ENCODE results near the gene PF4V1. TPM values are rescaled to one million over a fixed set of nuclear protein-coding genes. Genes with fewer than 3 reads are reported as not detected.

PF4V1 gene
- total and polyA plus RNA-seq, 5 donors from 2014 or later, result 3.0 TPM; not detected in 4

- H3K9me3 Mint-ChIP-seq, result peaks cover 0 to 2% (median 0%) of the 10 kb centered on the region in 7 donors
- no peaks in the 10 kb centered on the region for H3K9me3 ChIP-seq (ENCODE audit: control insufficient read depth in 2 of 2, low read length in 2 of 2)
- no peak overlapping the region for H3K4me3 ChIP-seq (ENCODE audit: low read depth, low read length)
- DNase-seq (no peak), ATAC-seq (ENCODE audit: low read depth in 2 of 2) (no peak)
- H3K4me1 ChIP-seq (ENCODE audit: control insufficient read depth, insufficient read depth, low read length, poor library complexity, severe bottlenecking), result no peaks in the 10 kb centered on the region
- no peaks in the 10 kb centered on the region for H3K36me3 ChIP-seq (ENCODE audit: control insufficient read depth, insufficient read depth, low read length)
- H3K27me3 ChIP-seq (ENCODE audit: control insufficient read depth, insufficient read depth, low read length), result no peaks in the 10 kb centered on the region
- no peak overlapping the region for H3K27ac ChIP-seq (ENCODE audit: insufficient read depth, low read length, poor library complexity, severe bottlenecking)
- H3K36me3 Mint-ChIP-seq, result no peaks in the 10 kb centered on the region
- H3K4me3 Mint-ChIP-seq, result no peak overlapping the region
- H3K27me3 Mint-ChIP-seq, result peaks cover 16% of the 10 kb centered on the region
- H3K4me1 Mint-ChIP-seq, result no peaks in the 10 kb centered on the region
- H3K27ac Mint-ChIP-seq, result no peak overlapping the region
These were observed 14.7 kb downstream of the PF4V1 start for GRCh38 chr4:73867783-73868182.

GRCh38 chr4:73868206-73869129, 15.4 kb downstream of the PF4V1 start:
- DNase-seq, result no peak
- no peak overlapping the region for H3K4me3 Mint-ChIP-seq
- H3K27me3 Mint-ChIP-seq, result peaks cover 16% of the 10 kb centered on the region

GRCh38 chr4:73869130-73870055, 16.3 kb downstream of the PF4V1 start, which contains the start of gene CXCL1:
CXCL1 (plus strand) TSS chr4:73869393; CDS start chr4:73869471, 78 bp downstream.
- Mint-ChIP-seq H3K27ac (no peak within 1 kb of the TSS), H3K27me3 (peaks cover 16% of the 10 kb centered on the region), H3K9me3 (peaks cover 0 to 2% (median 0%) of the 10 kb centered on the region in 7 donors), H3K4me1 (no peaks in the 10 kb centered on the region), H3K36me3 (no peaks in the 10 kb centered on the region), H3K4me3 (no peak within 1 kb of the TSS)
- no peaks in the 10 kb centered on the region for H3K36me3 ChIP-seq (ENCODE audit: control insufficient read depth, insufficient read depth, low read length)
- H3K9me3 ChIP-seq (ENCODE audit: control insufficient read depth in 2 of 2, low read length in 2 of 2), result no peaks in the 10 kb centered on the region
- DNase-seq, result no peak
- no peaks in the 10 kb centered on the region for H3K27me3 ChIP-seq (ENCODE audit: control insufficient read depth, insufficient read depth, low read length)
- no peak within 1 kb of the TSS for H3K4me3 ChIP-seq (ENCODE audit: low read depth, low read length)
- ATAC-seq (ENCODE audit: low read depth in 2 of 2), result no peak
- H3K4me1 ChIP-seq (ENCODE audit: control insufficient read depth, insufficient read depth, low read length, poor library complexity, severe bottlenecking), result no peaks in the 10 kb centered on the region
- H3K27ac ChIP-seq (ENCODE audit: insufficient read depth, low read length, poor library complexity, severe bottlenecking), result no peak within 1 kb of the TSS

More at GRCh38 chr4:73868206-73869129, 15.4 kb downstream of the PF4V1 start:
- ATAC-seq (ENCODE audit: low read depth in 2 of 2), result no peak
- Histone ChIP-seq H3K36me3 (ENCODE audit: control insufficient read depth, insufficient read depth, low read length) (no peaks in the 10 kb centered on the region), H3K4me3 (ENCODE audit: low read depth, low read length) (no peak overlapping the region), H3K27me3 (ENCODE audit: control insufficient read depth, insufficient read depth, low read length) (no peaks in the 10 kb centered on the region), H3K27ac (ENCODE audit: insufficient read depth, low read length, poor library complexity, severe bottlenecking) (no peak overlapping the region), H3K4me1 (ENCODE audit: control insufficient read depth, insufficient read depth, low read length, poor library complexity, severe bottlenecking) (no peaks in the 10 kb centered on the region), H3K9me3 (ENCODE audit: control insufficient read depth in 2 of 2, low read length in 2 of 2) (no peaks in the 10 kb centered on the region)
- Mint-ChIP-seq H3K9me3 (peaks cover 0 to 2% (median 0%) of the 10 kb centered on the region in 7 donors), H3K27ac (no peak overlapping the region), H3K4me1 (no peaks in the 10 kb centered on the region), H3K36me3 (no peaks in the 10 kb centered on the region)

GRCh38 chr4:73870260-73870659, 17.2 kb downstream of the PF4V1 start:
- Histone ChIP-seq H3K36me3 (ENCODE audit: control insufficient read depth, insufficient read depth, low read length) (no peaks in the 10 kb centered on the region), H3K4me1 (ENCODE audit: control insufficient read depth, insufficient read depth, low read length, poor library complexity, severe bottlenecking) (no peaks in the 10 kb centered on the region), H3K27me3 (ENCODE audit: control insufficient read depth, insufficient read depth, low read length) (no peaks in the 10 kb centered on the region), H3K4me3 (ENCODE audit: low read depth, low read length) (no peak overlapping the region), H3K9me3 (ENCODE audit: control insufficient read depth in 2 of 2, low read length in 2 of 2) (no peaks in the 10 kb centered on the region), H3K27ac (ENCODE audit: insufficient read depth, low read length, poor library complexity, severe bottlenecking) (no peak overlapping the region)
- peaks cover 16% of the 10 kb centered on the region for H3K27me3 Mint-ChIP-seq
- H3K27ac Mint-ChIP-seq, result no peak overlapping the region
- no peaks in the 10 kb centered on the region for H3K4me1 Mint-ChIP-seq
- DNase-seq, result no peak
- H3K36me3 Mint-ChIP-seq, result no peaks in the 10 kb centered on the region
- no peak for ATAC-seq (ENCODE audit: low read depth in 2 of 2)
- no peak overlapping the region for H3K4me3 Mint-ChIP-seq
- H3K9me3 Mint-ChIP-seq, result peaks cover 0 to 2% (median 0%) of the 10 kb centered on the region in 7 donors

- no peaks in the 10 kb centered on the region for H3K4me1 Mint-ChIP-seq
These were observed 17.7 kb downstream of the PF4V1 start for GRCh38 chr4:73870768-73871167.

GRCh38 chr4:73871511-73872310, 18.6 kb downstream of the PF4V1 start:
- H3K36me3 Mint-ChIP-seq, result no peaks in the 10 kb centered on the region
- DNase-seq (no peak), ATAC-seq (ENCODE audit: low read depth in 2 of 2) (no peak)
- Histone ChIP-seq H3K4me3 (ENCODE audit: low read depth, low read length) (no peak overlapping the region), H3K27ac (ENCODE audit: insufficient read depth, low read length, poor library complexity, severe bottlenecking) (no peak overlapping the region), H3K36me3 (ENCODE audit: control insufficient read depth, insufficient read depth, low read length) (no peaks in the 10 kb centered on the region), H3K4me1 (ENCODE audit: control insufficient read depth, insufficient read depth, low read length, poor library complexity, severe bottlenecking) (no peaks in the 10 kb centered on the region), H3K27me3 (ENCODE audit: control insufficient read depth, insufficient read depth, low read length) (no peaks in the 10 kb centered on the region), H3K9me3 (ENCODE audit: control insufficient read depth in 2 of 2, low read length in 2 of 2) (no peaks in the 10 kb centered on the region)
- H3K27ac Mint-ChIP-seq, result no peak overlapping the region
- no peak overlapping the region for H3K4me3 Mint-ChIP-seq
- H3K4me1 Mint-ChIP-seq, result no peaks in the 10 kb centered on the region
- H3K27me3 Mint-ChIP-seq, result peaks cover 16% of the 10 kb centered on the region
- H3K9me3 Mint-ChIP-seq, result peaks cover 0 to 2% (median 0%) of the 10 kb centered on the region in 7 donors

More at GRCh38 chr4:73870768-73871167, 17.7 kb downstream of the PF4V1 start:
- H3K9me3 ChIP-seq (ENCODE audit: control insufficient read depth in 2 of 2, low read length in 2 of 2), result no peaks in the 10 kb centered on the region
- H3K36me3 ChIP-seq (ENCODE audit: control insufficient read depth, insufficient read depth, low read length), result no peaks in the 10 kb centered on the region
- Mint-ChIP-seq H3K4me3 (no peak overlapping the region), H3K27ac (no peak overlapping the region), H3K9me3 (peaks cover 0 to 2% (median 0%) of the 10 kb centered on the region in 7 donors), H3K36me3 (no peaks in the 10 kb centered on the region), H3K27me3 (peaks cover 16% of the 10 kb centered on the region)
- H3K4me3 ChIP-seq (ENCODE audit: low read depth, low read length), result no peak overlapping the region
- H3K27me3 ChIP-seq (ENCODE audit: control insufficient read depth, insufficient read depth, low read length), result no peaks in the 10 kb centered on the region
- H3K27ac ChIP-seq (ENCODE audit: insufficient read depth, low read length, poor library complexity, severe bottlenecking), result no peak overlapping the region
- DNase-seq, result no peak
- no peaks in the 10 kb centered on the region for H3K4me1 ChIP-seq (ENCODE audit: control insufficient read depth, insufficient read depth, low read length, poor library complexity, severe bottlenecking)
- no peak for ATAC-seq (ENCODE audit: low read depth in 2 of 2)

Data from CD4-positive, CD25-positive, alpha-beta regulatory T cell (primary cell).